ENCODE data around the gene IL31RA.

- TF ChIP-seq, protein P1, sequence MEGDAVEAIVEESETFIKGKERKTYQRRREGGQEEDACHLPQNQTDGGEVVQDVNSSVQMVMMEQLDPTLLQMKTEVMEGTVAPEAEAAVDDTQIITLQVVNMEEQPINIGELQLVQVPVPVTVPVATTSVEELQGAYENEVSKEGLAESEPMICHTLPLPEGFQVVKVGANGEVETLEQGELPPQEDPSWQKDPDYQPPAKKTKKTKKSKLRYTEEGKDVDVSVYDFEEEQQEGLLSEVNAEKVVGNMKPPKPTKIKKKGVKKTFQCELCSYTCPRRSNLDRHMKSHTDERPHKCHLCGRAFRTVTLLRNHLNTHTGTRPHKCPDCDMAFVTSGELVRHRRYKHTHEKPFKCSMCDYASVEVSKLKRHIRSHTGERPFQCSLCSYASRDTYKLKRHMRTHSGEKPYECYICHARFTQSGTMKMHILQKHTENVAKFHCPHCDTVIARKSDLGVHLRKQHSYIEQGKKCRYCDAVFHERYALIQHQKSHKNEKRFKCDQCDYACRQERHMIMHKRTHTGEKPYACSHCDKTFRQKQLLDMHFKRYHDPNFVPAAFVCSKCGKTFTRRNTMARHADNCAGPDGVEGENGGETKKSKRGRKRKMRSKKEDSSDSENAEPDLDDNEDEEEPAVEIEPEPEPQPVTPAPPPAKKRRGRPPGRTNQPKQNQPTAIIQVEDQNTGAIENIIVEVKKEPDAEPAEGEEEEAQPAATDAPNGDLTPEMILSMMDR (IDR thresholded peaks at IDR 0.05; ENCODE audit: low read depth, low read length, poor library complexity, severe bottlenecking) = no peak
- no peak for TF ChIP-seq EZH2phosphoT487 (IDR thresholded peaks at IDR 0.05; ENCODE audit: borderline replicate concordance, low read length)
Measured at GRCh38 chr5:55888205-55888604, 37.0 kb downstream of the IL31RA start.
